Measurements from ENCODE around the gene BCL7C. TPM values are rescaled to one million over a fixed set of nuclear protein-coding genes. Genes with fewer than 3 reads are reported as not detected.

BCL7C gene
- total RNA-seq, 1 experiment from 2014 or later = 45.8 TPM

GRCh38 chr16:30844346-30844670 lies 49.6 kb downstream of the BCL7C start:
- Histone ChIP-seq H3K9me3 (ENCODE audit: control insufficient read depth, insufficient read depth, low read depth, low read length) (no peaks in the 10 kb centered on the region), H3K4me3 (ENCODE audit: low read depth in 2 of 2, low read length in 2 of 2) (no peak overlapping the region), H3K4me1 (ENCODE audit: control insufficient read depth, insufficient read depth, low read length) (peaks cover 2% of the 10 kb centered on the region; the same call in 1 of the 2 replicates), H3K27ac (ENCODE audit: low read length) (no peak overlapping the region), H3K27me3 (ENCODE audit: control insufficient read depth, insufficient read depth, low read length) (no peaks in the 10 kb centered on the region), H3K36me3 (ENCODE audit: control insufficient read depth, insufficient read depth, low read length) (no peaks in the 10 kb centered on the region)
- no peak for TF ChIP-seq REST (IDR thresholded peaks at IDR 0.05; ENCODE audit: insufficient read depth in 1 of 2, low read depth in 2 of 2, low read length in 1 of 2)
- TF ChIP-seq CTCF (IDR thresholded peaks at IDR 0.05) = no peak
- TF ChIP-seq TCF7L2 (IDR thresholded peaks at IDR 0.05; ENCODE audit: low read depth, low read length) = no peak
- no peak for TF ChIP-seq POLR2AphosphoS5 (IDR thresholded peaks at IDR 0.05; ENCODE audit: low read depth, low read length)
- no peak for TF ChIP-seq SIN3A (IDR thresholded peaks at IDR 0.05; ENCODE audit: borderline replicate concordance, insufficient read depth, low read depth, low read length)
- intact Hi-C loops (cut with micrococcal nuclease; ENCODE audit: unreplicated experiment) = loop anchor here (10.0 kb wide), 1 partner anchor 60 kb away; no protein-coding TSS in a partner anchor
- in situ Hi-C loops (cut with HindIII; ENCODE audit: low pct_unique_long_range_greater_than_20kb, low sequenced_read_pairs) = no loop called here
- ChIA-PET POLR2A (interaction anchor here (0.6 kb wide), 1 partner anchor 10 kb away, joined by 5 read pairs; no protein-coding TSS in a partner anchor), CTCF (interaction anchor here (0.6 to 2.5 kb wide), 3 partner anchors 58 to 275 kb away, joined by 8 to 19 read pairs (median 15); no protein-coding TSS in a partner anchor)
- ATAC-seq = peak; percentile 26; the same call in 1 of the 2 replicates
- no peak for DNase-seq (ENCODE audit: low read depth, low spot score)
- no TSS peak for BruUV-seq (replicated peaks)

DNA sequence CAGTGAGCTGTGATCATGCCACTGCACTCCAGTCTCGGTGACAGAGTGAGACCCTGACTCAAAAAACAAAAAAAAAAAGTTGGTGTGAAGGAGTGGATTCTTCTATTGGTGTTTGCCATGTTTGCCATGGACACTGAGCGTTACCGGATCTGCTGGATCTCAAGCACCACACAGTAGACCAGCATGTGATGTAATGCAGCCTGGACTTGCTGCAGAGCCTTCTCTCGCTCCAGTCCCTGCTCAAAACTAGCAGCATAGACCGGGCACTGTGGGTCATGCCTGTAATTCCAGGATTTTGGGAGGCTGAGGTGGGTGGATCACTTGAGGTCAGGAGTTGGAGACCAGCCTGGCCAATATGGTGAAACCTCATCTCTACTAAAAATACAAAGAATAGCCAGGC lies 50.4 kb downstream of the BCL7C start:
- in situ Hi-C loops (cut with HindIII; ENCODE audit: low pct_unique_long_range_greater_than_20kb, low sequenced_read_pairs) (no loop called here), intact Hi-C loops (cut with micrococcal nuclease; ENCODE audit: unreplicated experiment) (loop anchor here (10.0 kb wide), 1 partner anchor 61 kb away; no protein-coding TSS in a partner anchor)
- H3K4me1 ChIP-seq (ENCODE audit: control insufficient read depth, insufficient read depth, low read length) = peaks cover 2% of the 10 kb centered on the region; the same call in 1 of the 2 replicates
- ATAC-seq (no peak), DNase-seq (ENCODE audit: low read depth, low spot score) (no peak)
- H3K4me3 ChIP-seq (ENCODE audit: low read depth in 2 of 2, low read length in 2 of 2) = no peak overlapping the region
- H3K27me3 ChIP-seq (ENCODE audit: control insufficient read depth, insufficient read depth, low read length) = no peaks in the 10 kb centered on the region
- TF ChIP-seq CTCF (IDR thresholded peaks at IDR 0.05) = no peak
- no peak for TF ChIP-seq POLR2AphosphoS5 (IDR thresholded peaks at IDR 0.05; ENCODE audit: low read depth, low read length)
- no peak for TF ChIP-seq REST (IDR thresholded peaks at IDR 0.05; ENCODE audit: insufficient read depth in 1 of 2, low read depth in 2 of 2, low read length in 1 of 2)
- no peak for TF ChIP-seq TCF7L2 (IDR thresholded peaks at IDR 0.05; ENCODE audit: low read depth, low read length)
- TF ChIP-seq SIN3A (IDR thresholded peaks at IDR 0.05; ENCODE audit: borderline replicate concordance, insufficient read depth, low read depth, low read length) = no peak
- POLR2A ChIA-PET = no interaction called here
- H3K9me3 ChIP-seq (ENCODE audit: control insufficient read depth, insufficient read depth, low read depth, low read length) = no peaks in the 10 kb centered on the region
- BruUV-seq (replicated peaks) = no TSS peak
- CTCF ChIA-PET = no interaction called here
- no peaks in the 10 kb centered on the region for H3K36me3 ChIP-seq (ENCODE audit: control insufficient read depth, insufficient read depth, low read length)
- no peak overlapping the region for H3K27ac ChIP-seq (ENCODE audit: low read length)
